BJ (cell line): ENCODE results near the gene CHSY3. TPM values are rescaled to one million over a fixed set of nuclear protein-coding genes. Genes with fewer than 3 reads are reported as not detected.

Experiments
- CTCF ChIA-PET: fragments of 350-600 bp; formaldehyde crosslinking; extraction: SDS; loops from one replicate; lab custom pipeline; 2021; ENCODE audit warnings: antibody characterized with exemption, inconsistent platforms; lab: Yijun Ruan, JAX
- POLR2A ChIA-PET: fragments of 300-600 bp; sonication (Branson Sonifier 250); formaldehyde crosslinking; extraction: SDS; loops from one replicate; lab custom pipeline; 2021; ENCODE audit warnings: antibody characterized with exemption; lab: Charles Lee
- DNase-seq: peaks from one replicate; pipeline ENCODE4 v3.0.0-alpha.2; 2011; ENCODE audit warnings: low read depth
- H3K27me3 ChIP-seq: 2 replicates; pipeline ENCODE4 v1.6.0; 2011; ENCODE audit warnings: low read length; ENCODE audit not compliant: control insufficient read depth, insufficient read depth
- H3K36me3 ChIP-seq: 2 replicates; pipeline ENCODE4 v1.5.1; 2011; ENCODE audit warnings: low read length; ENCODE audit not compliant: control insufficient read depth, insufficient read depth
- H3K4me3 ChIP-seq: 2 replicates; pipeline ENCODE4 v1.5.1; 2011; ENCODE audit warnings: low read depth, mild to moderate bottlenecking, control low read depth, low read length
- CTCF ChIP-seq: IDR thresholded peaks from 2 replicates; pipeline ENCODE4 v1.5.1; 2011; ENCODE audit warnings: low read depth, mild to moderate bottlenecking, control low read depth, inconsistent platforms, low read length, moderate library complexity; ENCODE audit not compliant: insufficient read depth
- polyA minus RNA-seq: library from RNA; depleted of rRNA, polyadenylated mRNA; stranded (reverse); fragments of >200 nt; gene quantifications from 2 replicates; pipeline ENCODE4 v1.2.3, GENCODE V29; 2011; rRNA and poly(A)+ RNA removed
- polyA plus RNA-seq: library from polyadenylated mRNA; depleted of rRNA; stranded (reverse); fragments of >200 nt; gene quantifications from 2 replicates; pipeline ENCODE4 v1.2.3, GENCODE V29; 2011; rRNA removed

Gene CHSY3
- polyA plus RNA-seq (0.91 and 1.2 TPM in 2 replicates), polyA minus RNA-seq (0.71 and 1.2 TPM in 2 replicates)

DNA sequence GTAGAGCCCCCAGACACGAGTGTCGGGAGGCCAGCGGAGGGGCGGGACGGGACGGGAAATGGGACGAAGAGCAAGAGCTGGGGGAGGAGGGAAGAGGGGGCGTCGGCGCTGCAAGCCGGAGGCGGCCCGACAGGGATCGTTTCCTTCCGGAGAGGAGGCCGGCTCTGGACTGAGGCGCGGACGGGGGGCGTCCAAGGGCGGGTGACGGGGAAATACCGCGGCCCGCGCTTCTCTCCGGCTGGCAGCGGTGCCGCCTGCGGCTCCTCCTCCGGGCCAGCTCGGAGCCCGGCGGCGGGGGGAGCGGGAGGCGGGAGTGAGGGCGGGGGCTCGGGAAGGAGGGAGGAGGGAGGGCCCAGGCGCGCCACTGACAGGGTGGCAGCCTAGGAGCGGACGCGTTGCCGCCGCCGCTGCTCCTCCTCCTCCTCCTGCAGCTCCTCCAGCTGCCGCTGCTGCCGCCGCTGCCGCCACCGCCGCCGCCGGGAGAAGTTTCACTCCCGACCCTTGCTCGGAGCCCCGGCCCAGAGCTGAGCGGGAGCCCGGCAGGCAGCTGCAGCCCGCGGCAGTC is at the start of gene CHSY3:
TSS of gene CHSY3 (plus strand) at position 364 of the 565 bp plus-strand sequence.
- POLR2A ChIA-PET, result interaction anchor here (0.6 kb wide), 1 partner anchor 26 kb away, joined by 7 read pairs; no protein-coding TSS in a partner anchor
- CTCF ChIA-PET, result interaction anchor here (0.8 to 3.0 kb wide), 5 partner anchors 16 to 237 kb away, joined by 3 to 15 read pairs (median 3); no protein-coding TSS in a partner anchor
- Histone ChIP-seq H3K4me3 (peak within 1 kb of the TSS; percentile 58), H3K27me3 (peaks cover 4% of the 10 kb centered on the region), H3K36me3 (no peaks in the 10 kb centered on the region)
- no peak for TF ChIP-seq CTCF
- no peak for DNase-seq

DNA sequence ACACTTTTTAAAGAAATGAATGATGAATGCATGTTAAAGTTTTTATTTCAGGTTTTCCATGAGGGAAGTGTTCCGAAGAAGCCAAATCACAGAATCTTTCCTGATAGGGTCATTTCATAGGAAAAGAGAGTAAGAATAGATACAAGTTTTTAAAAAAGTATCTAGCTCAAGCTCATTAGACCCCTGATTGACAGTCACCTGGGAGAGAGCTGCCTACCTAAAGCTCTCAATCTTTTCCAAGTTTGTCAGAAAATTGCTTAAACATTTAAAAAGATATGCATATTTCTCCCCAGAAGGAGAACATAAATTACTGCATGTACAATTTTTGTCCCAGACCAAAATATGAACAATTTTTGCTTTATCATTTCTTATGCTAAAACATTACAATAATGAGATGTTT is 47.9 kb upstream of the CHSY3 start:
- POLR2A ChIA-PET, result no interaction called here
- Histone ChIP-seq H3K4me3 (no peak overlapping the region), H3K36me3 (no peaks in the 10 kb centered on the region), H3K27me3 (no peaks in the 10 kb centered on the region)
- CTCF ChIA-PET, result interaction anchor here (0.6 kb wide), 1 partner anchor 1561 kb away, joined by 3 read pairs; no protein-coding TSS in a partner anchor
- no peak for DNase-seq
- TF ChIP-seq CTCF, result no peak

- CTCF ChIA-PET, result no interaction called here
These were observed 47.1 kb upstream of the CHSY3 start for GRCh38 chr5:129857116-129857515.

DNA sequence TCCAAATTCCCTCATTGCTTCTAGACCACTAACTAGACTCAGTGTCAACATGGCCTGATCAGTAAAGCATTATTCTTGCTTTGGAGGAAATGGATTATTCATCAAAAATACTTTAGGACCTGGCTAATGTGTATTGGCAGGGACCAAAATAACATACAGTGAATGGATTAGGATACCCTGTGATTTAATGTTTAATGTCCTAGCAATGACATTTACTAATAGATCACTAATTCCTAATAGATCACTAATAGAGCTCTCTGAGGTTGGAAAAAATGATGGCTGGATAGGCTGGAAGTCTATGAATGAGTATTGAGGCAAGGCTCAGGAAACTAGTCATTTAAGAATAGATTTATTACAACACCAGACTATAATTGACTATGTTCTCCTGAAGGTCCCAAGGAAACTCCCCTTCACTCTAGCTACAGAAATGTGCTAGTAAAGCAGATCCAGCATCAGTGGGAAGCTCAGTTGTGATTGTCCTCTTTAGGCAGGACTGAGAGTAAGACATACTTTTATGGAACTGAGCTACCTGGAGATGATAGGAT is 46.1 kb upstream of the CHSY3 start:
- CTCF ChIA-PET, result no interaction called here
- TF ChIP-seq CTCF, result no peak
- POLR2A ChIA-PET, result no interaction called here
- no peak for DNase-seq
- Histone ChIP-seq H3K36me3 (no peaks in the 10 kb centered on the region), H3K27me3 (no peaks in the 10 kb centered on the region), H3K4me3 (no peak overlapping the region)

More at GRCh38 chr5:129857116-129857515, 47.1 kb upstream of the CHSY3 start:
- no peak for DNase-seq
- Histone ChIP-seq H3K4me3 (no peak overlapping the region), H3K36me3 (no peaks in the 10 kb centered on the region), H3K27me3 (no peaks in the 10 kb centered on the region)
- no peak for TF ChIP-seq CTCF
- POLR2A ChIA-PET, result no interaction called here

GRCh38 chr5:129884322-129884721 is 19.9 kb upstream of the CHSY3 start:
- Histone ChIP-seq H3K36me3 (no peaks in the 10 kb centered on the region), H3K4me3 (no peak overlapping the region), H3K27me3 (no peaks in the 10 kb centered on the region)
- DNase-seq, result no peak
- ChIA-PET POLR2A (no interaction called here), CTCF (interaction anchor here (0.7 kb wide), 1 partner anchor 1356 kb away, joined by 3 read pairs; no protein-coding TSS in a partner anchor)
- no peak for TF ChIP-seq CTCF
